HG02938 (cell line): Measurements from ENCODE around the gene MXI1.
"Not testable (repeated sequence)": the region's sequence is repeated elsewhere in the genome, so short reads cannot be mapped to it uniquely, and the experiment has no call there.

Source experiments
- ATAC-seq: cut with Tn5 transposase; IDR thresholded peaks from one replicate; pipeline ENCODE4 v1.9.1; 2021; ENCODE audit warnings: mild to moderate bottlenecking, moderate library complexity; ENCODE audit not compliant: unreplicated experiment

MXI1 gene

GRCh38 chr10:110237894-110238480, 30.6 kb downstream of the MXI1 start:
- ATAC-seq, result no peak

DNA sequence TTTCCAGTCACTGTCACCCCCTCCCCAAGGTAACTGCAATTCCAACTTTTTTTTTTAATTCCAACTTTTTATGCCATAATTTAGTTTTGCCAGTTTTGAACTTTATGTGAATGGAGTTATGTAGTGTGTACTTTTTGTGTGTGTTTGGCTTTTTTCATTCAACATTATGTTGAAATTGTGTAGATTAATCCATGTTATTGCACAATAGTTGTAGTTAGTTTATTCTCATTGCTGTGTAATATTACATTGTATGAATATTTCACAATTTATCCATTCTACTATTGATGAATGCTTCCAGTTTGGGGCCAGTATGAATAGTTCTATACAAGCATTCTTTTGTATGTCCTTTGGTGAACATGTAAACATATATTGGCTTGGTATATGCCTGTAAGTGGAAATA, 32.5 kb downstream of the MXI1 start:
- no peak for ATAC-seq

GRCh38 chr10:110241407-110241806, 34.0 kb downstream of the MXI1 start:
- no peak for ATAC-seq

- ATAC-seq, result no peak
Observed at GRCh38 chr10:110241841-110242240, 34.4 kb downstream of the MXI1 start.

GRCh38 chr10:110242511-110242910, 35.1 kb downstream of the MXI1 start:
- ATAC-seq, result no peak

DNA sequence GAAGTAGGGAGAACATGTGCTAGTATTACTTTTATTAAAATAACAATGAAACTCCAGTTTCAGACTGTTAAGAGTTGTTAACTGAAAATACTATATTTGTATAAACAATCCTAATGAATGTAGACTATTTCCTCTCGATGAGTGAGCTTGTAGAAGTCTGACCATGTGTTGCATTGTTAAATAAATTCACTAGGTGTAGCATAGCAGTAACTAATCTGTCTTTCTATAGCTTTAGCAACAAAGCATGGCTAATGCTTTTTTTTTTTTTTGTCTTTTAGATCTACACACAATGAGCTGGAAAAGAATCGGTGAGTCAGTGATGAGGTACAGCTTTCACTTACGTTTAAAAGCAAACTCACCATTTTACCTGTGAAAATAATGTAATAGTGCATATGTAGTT, 37.1 kb downstream of the MXI1 start:
- no peak for ATAC-seq

GRCh38 chr10:110247833-110248232, 40.4 kb downstream of the MXI1 start:
- ATAC-seq, result not testable (repeated sequence)

DNA sequence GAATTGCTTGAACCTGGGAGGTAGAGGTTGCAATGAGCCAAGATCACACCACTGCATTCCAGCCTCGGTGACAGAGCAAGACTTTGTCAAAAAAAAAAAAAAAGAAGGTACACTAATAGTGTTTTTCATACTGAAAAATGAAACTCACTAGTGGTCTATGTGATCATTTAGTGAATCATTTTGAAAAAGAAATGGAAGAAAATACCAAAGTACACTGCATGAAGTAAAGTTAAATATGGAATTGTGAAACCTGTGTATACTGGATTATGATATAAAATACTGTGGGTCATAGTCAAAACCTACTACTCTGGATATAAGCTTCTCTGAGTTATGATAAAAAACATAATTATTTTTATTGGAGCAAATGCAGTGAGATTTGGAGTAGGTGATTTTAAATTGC, 42.1 kb downstream of the MXI1 start:
- peak; percentile 65 for ATAC-seq

DNA sequence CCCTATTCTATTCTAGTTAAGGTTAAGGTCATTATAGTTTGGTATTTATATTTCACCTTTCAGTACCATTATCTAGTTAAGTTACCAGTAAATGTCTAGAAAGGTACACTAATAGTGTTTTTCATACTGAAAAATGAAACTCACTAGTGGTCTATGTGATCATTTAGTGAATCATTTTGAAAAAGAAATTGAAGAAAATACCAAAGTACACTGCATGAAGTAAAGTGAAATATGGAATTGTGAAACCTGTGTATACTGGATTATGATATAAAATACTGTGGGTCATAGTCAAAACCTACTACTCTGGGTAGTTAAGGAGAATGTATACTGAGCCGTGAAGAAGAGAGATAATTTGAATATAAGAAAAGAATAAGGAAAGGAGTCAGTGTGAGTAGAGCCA, 44.0 kb downstream of the MXI1 start:
- peak; percentile 89 for ATAC-seq

- ATAC-seq, result no peak
Observed at GRCh38 chr10:110252151-110252550, 44.7 kb downstream of the MXI1 start.

- no peak for ATAC-seq
Observed at GRCh38 chr10:110254467-110254866, 47.1 kb downstream of the MXI1 start.

GRCh38 chr10:110258542-110258941, 51.1 kb downstream of the MXI1 start:
- no peak for ATAC-seq

GRCh38 chr10:110259317-110259716, 51.9 kb downstream of the MXI1 start:
- no peak for ATAC-seq

DNA sequence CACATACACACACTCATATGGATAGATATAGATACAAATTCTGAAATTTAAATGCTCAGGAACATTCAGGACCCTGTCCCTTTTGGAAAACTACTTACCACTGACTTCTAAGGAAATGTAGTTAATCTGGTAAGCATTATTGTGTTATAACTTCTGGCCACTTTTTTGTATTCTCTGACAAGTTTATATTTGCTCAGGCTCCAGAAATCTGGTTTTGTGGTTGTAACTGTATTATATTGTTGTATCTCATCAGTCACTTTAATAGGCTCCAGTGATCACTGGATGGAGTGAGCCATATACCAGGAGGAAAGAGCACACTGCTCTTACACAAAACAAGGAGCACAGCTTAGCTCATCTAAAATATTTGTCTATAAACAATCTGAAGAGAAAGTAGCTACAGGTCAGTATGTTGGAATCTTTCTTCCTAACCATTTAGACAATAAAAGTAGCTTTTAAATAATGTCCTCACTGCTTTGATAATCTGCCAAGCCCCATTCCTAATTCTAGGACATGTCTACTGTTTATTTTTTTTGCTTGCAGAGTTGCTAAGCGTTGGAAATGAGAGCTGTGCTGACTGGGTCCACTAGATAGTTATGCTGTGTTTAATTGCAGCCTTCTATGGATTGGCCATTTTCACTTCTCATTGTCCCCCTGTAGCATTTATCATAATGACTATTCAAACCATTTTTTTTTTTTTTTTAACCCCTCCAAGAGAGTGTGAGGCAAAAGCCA, 53.5 kb downstream of the MXI1 start:
- no peak for ATAC-seq

DNA sequence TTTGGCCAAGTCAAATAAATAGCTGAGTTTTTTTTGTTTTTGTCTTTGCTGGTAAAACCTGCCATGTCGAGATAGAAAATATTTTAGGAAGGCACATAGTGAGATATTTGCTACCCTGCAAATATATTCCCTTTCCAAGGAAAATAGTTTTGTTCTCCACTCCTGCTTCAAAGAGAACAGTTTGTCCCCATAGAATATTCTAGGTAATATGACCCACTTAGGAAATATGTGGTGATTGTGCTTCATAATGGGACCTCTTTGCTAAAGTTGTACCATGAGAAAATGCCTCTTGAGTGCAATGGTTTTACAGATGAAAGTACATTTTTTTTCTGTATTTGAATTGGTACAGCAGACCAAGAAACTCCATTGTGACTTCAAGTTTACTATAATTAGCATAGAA, 55.8 kb downstream of the MXI1 start:
- no peak for ATAC-seq

- no peak for ATAC-seq
Observed at GRCh38 chr10:110265573-110266193, 58.3 kb downstream of the MXI1 start.

- ATAC-seq, result no peak
Observed at GRCh38 chr10:110267276-110267675, 59.9 kb downstream of the MXI1 start.

GRCh38 chr10:110268442-110268841, 61.0 kb downstream of the MXI1 start:
- no peak for ATAC-seq

DNA sequence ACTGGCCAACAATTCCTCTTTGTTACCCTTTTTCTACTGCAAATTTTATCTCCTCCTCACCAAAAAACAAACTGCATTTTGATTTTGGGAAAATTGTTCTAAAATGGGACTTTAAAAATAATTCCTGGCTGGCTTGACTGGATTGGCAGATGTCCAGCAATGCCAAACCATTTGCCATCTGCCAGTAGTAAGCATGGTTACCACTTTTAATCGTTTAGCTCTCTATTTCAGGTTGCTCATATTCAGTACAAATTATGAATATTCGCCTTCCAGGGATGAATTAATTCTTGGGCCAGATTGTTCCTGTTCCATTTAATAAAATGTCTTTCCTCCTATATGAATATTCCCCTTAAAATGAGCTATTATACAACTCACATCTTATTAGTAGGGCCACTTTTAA, 61.6 kb downstream of the MXI1 start:
- no peak for ATAC-seq

DNA sequence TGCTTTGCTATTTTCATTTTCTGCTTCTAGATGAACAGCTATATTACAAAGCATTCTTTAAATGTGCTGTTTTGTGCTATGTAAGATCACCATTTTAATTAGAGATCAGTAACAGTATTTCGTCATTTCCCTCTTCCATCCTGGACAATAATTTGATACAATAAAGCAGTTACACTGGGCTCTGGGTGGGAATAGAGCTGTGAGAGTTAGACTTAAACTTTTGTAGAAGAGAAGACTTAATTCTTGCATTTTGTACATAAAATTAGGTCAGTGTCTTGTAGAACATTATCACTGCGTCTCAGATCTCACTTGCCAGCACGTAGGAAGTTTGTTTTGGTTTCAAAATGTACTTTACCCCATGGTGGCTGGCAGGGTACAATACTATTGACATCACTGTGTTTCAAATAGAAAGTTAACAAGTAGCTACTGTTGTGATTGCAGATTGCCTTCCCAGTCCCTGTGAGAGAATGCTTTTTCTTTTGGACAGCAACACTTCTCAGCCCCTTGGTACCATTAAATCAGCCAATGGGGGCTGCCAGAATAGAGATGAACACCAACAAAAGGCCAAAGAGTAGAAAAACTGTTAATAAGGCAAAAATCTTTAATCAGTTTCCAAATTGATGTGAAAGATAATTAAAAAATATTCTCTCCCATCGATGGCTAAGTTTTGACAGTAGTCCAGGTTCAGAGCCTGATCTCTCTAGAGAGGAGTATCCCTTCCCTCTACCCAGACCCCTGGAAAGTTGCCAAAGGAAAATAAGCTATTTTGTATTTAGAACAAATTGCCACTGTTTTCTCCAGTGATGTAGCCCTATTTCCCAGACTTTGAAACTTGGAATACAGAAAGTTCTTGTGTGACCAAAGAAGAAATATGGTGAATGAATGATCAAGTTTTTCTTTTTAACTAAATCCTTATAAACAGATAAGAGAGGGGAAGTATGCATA, 62.2 kb downstream of the MXI1 start:
- ATAC-seq, result peak; percentile 47

DNA sequence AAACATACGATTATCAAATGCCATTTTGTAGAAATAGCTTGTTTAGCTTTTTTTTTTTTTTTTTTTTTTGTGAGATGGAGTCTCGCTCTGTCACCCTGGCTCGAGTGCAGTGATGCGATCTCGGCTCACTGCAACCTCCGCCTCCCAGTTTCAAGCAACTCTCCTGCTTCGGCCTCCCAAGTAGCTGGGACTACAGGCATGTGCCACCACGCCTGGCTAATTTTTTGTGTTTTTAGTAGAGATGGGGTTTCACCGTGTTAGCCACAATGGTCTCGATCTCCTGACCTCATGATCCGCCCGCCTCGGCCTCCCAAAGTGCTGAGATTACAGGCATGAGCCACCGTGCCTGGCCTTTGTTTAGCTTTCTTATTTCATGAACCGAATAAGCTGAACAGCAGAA, 65.6 kb downstream of the MXI1 start:
- not testable (repeated sequence) for ATAC-seq
